Measurements from ENCODE around the gene MPIG6B.

MPIG6B gene

DNA sequence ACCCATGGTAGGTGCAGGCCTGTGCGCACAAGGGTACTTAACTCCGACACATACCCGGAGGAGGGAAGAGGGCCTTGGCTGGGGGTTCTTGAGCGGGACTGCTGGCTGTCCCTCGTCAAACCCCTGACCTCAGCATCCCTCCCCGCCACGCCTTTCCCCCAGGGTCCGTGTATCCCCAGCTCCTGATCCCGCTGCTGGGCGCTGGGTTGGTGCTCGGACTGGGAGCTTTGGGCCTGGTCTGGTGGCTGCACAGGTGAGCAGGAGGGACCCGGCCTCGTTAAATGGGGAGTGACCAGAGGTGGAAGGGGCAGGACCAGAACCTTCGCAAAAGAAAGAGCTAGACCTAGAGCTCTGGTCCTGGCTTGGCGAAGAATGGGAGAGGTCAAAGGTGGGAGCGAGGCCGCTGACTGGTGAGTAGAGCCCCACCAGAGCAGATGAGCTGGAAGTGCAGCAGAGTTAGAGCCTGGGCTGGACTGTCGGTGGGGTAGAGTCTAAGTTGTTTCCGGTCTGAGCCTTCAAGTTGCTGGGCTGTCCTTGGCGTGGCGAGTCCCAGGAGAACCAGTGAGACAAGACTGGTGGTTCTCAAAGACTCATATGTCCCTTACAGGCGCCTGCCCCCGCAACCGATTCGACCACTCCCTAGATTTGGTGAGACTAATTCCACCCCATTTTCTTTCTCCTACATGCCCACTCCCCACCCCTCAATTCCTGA, 963 bp downstream of the MPIG6B start:
- DNase-seq = no peak

DNA sequence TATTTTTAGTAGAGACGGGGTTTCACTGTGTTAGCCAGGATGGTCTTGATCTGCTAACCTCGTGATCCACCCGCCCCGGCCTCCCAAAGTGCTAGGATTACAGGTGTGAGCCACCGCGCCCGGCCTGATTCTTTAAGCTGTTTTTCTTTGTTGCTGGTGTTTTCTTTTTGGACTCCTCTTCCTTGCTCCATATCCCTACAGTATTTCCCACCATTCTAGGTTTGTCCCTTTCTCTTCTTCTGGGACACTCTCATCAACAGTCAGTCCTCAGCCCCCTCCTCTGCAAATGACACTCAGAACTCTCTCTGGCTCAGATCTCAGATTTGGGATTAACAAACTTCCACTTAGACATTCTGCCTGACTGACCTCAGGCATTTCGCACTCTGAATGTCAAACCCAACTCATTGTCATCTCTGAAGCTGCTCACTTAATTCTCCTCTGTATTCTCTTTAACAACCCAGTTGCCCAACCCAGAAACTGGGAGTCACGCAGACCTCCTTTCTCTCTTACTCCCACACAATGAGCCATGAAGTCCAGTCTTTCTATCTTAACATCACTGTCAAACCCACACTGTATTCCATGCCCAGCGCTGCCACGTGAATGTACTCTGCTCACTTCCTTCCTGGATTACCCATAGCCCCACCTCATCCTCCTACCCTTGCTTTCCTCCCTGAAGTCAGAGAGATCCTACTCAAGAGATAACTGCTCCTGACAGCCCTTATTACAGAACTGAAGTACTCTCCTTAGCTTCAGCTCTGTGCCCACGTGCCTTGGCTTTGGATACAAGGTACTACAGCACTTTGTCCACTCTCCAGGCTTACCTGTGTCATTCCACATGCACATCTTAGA, 2.6 kb downstream of the MPIG6B start:
- DNase-seq = no peak

DNA sequence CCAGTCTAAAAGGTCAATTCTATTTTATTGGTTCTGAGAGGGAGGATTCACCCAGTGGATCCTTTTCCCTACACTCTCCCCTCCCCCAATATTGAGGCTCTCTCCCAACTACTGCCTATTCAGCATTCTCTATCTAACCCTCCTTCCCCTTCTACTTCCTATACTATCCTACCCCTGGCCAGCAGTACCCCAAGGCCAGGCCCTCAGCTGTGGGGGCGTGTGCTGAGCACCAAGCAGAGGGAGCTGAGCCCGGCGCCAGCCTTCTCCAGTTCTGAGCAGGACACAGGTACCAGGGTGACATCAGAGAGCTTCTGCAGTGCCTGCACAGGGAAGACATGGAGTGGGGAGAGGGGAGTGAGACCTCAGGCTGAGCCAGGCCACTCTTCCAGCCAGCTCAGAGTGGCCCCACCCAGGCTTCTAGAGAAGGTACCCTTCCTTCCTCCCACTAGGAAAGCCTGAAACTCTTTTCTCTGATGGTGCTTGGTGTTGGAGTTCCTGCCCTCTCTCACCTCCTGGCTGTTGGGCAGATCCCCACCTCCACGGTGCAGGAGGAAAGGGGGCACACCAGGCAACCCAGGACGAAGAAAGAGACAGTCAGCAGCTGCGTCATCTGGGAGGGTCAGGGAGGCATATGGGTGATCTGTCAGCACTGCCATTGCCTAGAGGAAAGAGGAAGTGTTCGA, 4.0 kb downstream of the MPIG6B start:
- peak; percentile 26 for DNase-seq

DNA sequence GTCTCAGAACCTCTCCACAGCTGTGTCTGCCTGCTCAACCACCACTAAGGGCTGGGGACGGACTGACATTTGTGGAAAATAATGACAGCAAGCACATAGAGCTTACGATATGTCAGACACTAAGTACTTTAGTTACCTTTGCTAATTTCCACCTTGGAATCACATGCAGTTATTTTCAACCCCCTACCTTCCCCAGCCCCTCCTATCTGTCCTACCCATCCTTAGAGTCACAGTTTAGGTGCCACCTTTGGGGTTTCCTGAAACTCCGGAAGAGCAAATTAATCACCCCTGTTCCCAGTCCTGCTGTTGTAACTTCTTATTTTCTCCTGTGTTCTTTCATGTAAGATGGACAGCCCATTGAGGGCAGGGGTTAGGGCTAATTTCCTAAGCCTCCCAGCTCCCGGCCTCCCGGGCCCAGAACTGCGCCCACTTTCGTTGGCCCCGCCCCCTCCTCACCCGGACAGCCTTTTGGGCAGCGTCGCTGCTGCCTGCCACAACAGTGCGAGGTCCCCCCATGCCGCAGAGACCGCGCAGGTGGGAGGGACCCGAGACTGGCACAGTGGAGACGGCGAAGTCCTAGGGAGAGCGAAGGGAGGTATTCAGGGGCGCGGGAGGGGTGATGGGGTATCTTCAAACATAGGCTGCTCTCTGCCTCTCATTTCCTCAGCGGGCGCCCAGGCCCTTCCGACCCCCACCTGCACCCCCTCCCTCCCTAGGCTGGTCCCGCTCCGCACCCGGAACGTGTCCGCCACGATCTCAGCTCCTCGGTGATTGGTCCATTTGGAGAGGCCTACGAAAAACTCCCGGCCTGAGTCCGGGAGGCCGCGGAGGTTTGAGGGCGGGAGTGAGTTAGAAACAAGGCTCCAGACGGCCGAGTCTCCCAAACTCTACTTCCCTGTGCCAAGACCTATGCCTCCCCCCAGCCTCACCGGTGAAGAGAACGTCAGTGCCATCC, 4.8 kb downstream of the MPIG6B start:
- DNase-seq = no peak

DNA sequence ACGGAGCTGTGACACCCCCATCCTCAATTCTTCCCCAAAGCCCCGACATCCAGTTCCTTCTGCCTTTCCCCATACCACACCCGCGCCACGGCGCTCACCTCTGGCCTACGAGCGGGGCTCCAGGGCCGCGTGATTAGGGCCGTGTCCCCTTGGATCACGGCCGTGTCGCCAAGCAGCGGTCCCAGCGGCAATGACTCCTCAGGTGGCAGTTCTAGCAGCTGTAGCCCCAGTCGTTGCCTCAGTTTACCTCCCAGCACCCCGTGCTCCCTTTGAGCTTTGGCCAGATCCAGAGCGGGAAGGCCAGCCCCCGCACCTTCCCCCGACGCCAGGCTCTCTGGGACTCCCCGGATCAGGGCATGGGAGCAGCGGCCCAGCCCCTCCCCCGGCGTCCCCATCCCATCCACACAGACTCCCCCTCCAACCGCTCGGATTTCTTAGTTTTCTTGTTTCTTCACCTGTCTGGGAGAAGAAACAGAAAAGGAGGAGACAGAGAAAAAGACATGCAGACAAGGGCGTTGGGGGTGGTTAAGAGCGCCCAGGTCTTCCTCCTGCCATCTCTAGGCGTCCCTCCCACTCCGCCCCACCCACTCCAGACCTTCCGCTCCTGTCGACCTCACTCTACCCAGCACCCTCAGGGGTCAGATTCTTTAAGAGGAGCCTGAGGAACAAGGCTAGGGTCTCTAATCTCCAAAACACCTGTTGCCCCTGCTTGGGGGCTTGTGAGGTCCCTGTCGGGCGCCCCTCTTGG, 5.8 kb downstream of the MPIG6B start, which contains the start of gene DDAH2:
DDAH2 (minus strand) TSS at position 533 of the 748 bp plus-strand sequence; CDS start at position 395, 138 bp downstream.
- DNase-seq = no peak

DNA sequence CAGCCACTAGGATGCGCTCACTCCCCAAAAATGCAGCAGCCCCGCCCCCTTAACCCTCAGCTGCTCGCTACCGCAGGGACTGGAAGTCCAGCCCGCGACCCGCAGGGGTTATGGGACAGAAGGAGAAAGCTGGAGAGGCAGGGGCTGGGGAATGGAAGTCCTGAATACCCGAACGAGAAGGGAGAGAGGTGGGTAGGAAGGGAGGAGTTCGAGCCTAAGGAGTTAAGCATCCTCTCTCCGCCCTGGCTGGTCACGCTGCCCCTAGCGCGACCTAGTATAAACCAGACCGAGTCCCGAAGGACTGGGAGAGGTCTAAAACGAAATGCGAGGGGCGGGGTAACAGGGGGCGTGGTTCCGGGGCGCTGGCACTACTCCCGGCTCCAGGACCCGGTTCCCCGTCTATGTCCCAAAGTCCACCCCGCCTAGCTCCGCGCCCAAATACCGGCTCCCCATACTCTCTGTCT, 6.4 kb downstream of the MPIG6B start:
- DNase-seq = peak; percentile 82

DNA sequence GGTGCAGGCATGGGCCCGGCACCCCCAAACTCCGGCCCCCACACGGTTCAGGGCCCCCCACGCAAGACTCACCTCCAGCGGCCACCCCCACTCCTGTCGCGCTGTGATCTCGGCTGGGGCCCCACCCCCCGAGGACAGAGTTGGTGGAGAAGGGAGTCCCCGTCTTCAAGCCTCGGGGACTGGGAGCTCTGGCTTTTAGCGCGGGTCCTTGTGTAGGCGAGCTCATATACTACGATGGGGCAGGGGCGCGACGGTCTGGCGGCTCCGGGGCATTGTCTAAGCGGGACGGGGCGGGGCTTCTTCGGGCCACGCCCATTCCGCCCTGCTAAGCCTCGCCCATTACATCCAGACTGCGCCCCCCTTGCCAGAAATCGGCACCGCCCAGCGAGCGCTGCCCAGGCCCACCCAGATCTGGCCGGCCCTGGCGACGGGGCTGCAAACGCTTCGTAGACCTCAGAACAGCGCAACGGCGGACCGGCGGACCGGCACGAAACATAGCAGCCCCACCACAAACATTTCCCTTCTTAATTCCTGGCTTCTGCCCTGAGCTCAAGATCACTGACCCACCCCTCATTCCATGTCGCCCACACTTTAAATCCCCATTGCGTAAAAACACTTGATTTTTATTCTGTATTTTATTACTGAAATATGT, 6.9 kb downstream of the MPIG6B start:
- DNase-seq = peak; percentile 72

DNA sequence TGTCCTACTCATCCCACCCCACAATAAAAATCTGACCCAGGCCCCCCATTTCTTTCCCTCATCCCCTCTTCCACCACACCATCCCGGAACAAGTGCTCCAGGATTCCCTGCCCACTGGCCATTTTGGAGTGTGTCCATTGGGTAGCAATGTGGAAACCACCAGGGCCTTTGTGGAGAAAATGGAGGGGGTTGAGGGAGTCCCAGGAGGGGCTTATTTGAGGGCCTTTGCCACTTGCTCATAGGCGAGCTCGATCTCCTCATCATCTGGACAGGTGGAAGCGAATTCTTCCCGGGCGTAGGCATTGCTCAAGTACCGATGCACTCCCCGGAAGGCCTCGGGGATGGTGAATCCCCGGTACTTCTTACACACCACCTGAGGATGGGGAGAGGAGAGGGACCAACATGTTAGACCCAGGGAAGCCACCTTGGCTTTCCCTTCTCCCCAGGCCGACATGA, 7.5 kb downstream of the MPIG6B start:
- no peak for DNase-seq

DNA sequence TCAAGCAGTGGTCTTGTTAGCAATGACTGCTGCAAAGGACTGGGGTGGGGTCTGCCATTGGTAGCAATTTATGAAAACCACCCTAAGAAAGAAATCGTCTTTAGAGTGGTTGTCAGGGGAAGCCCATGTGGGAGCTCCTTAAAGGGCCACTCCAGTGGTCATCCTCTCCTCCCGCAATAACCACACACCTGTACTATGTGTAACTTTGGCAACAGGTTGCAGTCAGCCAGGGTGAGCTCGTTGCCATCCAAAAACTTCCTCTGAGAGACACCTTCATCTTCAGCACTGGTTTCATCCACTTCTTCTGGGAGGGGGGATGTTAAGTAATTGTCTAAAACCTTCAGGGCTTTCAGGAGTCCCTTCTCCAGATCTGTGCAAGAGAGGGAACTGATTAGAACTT, 8.9 kb downstream of the MPIG6B start:
- DNase-seq = no peak

DNA sequence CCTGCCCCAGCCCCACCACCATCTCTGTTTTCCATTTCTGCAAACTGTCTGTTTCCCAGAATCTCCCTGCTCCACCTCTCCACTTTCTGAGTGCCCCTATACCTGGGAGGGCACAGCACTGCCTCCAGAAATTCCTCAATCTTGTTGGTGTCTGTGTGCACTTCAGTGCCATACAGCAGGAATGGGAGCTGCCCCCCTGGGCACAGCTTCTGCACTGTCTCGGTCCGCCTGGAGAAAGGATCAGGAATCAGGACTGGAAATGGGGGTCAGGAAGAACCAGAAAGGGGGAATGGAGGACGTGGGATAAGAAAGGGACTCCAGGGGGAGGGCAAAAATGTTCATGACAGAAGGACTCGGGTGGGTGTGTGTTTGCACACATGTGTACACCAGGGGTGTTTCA, 10.6 kb downstream of the MPIG6B start:
- no peak for DNase-seq

DNA sequence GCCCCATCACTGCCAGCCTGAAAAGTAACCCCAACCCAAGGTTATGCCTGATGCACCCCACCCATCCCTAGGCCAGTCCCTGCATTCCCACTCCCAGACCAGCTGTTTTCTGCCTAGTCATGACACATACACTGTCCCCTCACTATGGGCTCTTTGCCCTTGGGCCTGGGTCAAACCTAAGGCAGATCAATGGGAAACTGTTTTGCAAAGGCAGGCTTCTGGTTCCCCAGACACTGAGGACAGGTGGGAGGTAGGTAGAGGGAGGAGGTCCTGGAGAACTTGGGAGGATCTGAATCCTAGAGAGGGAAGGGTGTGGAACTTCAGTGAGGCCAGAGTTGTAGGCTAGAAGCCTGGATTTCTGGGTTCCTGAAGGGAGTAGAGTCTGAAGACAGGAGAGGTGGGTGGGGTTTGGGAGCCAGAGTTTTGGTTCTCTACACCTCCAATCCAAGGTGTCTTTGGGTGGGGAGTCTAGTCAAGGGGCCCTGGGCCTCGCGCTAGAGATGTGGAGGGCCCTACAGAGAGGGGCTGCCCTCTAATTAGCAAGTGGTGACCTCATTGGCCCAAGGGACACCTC, 11.2 kb downstream of the MPIG6B start:
- no peak for DNase-seq

DNA sequence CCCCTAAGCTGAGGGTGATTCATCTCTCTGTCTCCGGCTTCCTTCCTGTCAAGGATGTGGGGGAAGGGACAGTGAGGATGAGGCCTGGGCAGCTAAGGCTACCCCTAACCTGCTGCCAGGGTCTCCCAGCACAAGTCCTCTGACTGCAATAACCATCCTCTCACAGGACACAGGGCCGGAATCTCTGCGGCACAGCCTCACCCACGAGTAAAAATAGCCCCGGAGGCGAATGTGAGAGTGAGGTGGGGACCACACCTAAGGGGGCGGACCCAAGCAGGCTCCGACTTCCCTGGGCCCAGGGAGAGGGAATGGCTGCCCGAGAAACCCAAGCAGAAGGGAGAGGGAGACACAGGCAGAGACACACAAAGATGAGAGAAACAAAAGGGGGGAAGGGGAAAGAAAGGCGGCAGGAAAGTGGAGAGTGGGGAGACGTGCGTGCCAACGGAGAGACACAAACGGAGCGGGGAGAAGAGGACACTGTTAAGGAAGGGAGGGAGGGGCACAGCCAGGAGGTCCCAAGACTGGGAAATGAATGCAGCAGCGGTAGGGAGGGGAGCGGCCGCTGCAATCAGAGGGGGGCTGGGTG, 11.7 kb downstream of the MPIG6B start:
- DNase-seq = peak; percentile 57

DNA sequence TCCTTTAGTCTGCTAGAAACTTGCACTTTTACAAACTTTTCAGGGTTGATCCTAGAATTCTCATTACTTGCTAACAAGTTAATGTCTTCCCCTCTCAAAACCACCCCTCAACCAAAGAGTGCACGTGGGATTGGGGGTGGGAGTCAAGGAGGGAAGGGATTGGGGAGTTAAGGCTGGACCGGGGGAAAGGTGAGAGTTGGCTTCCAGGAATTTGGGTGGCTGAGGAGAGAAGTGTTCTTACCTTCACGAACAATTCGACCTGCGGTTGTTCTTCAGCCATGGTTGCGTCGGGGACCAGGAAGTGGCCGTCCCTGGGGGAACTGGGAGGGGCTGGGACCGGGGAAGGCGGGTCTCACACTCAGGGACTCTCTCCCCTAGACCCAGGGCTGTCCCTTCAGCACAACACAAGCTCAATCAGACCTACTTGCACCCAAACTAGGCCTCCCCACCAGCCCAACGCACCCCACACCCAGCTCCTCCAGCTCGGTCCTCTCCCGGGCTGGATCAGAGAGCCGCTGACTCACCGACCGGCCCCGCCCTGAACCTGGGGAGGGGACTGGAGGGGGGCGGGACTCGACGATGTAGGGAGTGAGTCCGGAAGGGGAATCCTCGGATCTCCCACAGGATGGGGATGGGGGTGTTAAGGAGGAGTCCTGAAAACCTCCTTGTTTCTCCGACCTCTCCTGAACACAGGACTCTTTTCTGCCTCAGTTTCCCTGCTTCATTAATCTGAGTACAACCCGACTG, 13.0 kb downstream of the MPIG6B start, which contains the start of gene CLIC1:
CLIC1 (minus strand) TSS at position 510 of the 747 bp plus-strand sequence; CDS start at position 280, 230 bp downstream.
- DNase-seq = peak; percentile 88

DNA sequence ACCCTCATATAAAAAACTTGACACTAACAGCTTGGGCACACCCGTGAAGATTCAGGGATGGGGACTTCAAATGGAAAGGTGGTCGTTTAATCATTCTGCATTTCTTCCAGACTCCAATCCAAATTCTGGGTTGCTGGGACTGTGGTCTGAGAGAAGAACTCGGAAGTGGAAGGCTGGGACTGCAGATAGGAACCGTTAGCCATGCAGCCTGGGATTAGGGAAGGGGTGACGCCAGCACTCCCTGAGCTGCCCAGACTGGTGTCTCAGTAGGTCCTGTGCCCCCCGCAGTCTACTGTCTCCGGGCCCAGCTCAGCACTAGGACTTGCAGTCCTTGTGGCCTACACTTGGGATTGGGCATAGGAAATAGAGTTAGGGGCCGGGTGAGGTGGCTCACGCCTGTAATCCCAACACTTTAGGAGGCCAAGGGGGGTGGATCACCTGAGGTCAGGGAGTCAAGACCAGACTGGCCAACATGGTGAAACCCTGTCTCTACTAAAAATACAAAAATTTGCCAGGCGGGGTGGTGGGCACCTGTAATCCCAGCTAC, 13.7 kb downstream of the MPIG6B start:
- DNase-seq = no peak

DNA sequence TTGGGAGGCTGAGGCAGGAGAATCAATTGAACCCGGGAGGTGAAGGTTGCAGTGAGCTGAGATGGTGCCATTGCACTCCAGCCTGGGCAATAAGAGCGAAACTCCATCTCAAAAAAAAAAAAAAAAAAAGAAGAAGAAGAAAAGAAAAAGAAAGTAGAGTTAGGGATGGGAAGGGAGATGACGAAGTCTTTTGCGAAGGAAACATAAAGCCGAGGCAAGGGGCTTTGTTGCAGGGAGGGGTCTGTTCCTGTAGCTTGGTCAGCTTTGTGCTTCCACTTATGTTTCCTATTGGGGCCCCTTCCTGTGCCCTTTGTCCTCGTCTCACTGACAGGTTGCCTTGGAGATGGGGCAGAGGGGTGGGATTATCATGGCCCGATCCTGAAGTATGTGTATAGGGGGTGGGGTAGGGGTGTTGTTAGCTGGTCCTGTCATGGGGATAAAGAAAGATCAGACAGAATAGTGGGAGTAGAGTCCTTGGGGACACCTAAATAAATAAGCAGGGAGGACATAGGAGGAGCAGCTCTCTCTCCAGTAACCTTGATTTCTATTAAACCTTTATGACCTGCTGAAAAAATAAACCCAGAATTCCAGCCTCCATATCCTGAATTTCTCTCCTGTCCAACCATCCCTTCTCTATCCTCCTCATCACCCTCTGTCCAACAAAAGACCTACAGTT, 14.3 kb downstream of the MPIG6B start:
- DNase-seq = no peak

DNA sequence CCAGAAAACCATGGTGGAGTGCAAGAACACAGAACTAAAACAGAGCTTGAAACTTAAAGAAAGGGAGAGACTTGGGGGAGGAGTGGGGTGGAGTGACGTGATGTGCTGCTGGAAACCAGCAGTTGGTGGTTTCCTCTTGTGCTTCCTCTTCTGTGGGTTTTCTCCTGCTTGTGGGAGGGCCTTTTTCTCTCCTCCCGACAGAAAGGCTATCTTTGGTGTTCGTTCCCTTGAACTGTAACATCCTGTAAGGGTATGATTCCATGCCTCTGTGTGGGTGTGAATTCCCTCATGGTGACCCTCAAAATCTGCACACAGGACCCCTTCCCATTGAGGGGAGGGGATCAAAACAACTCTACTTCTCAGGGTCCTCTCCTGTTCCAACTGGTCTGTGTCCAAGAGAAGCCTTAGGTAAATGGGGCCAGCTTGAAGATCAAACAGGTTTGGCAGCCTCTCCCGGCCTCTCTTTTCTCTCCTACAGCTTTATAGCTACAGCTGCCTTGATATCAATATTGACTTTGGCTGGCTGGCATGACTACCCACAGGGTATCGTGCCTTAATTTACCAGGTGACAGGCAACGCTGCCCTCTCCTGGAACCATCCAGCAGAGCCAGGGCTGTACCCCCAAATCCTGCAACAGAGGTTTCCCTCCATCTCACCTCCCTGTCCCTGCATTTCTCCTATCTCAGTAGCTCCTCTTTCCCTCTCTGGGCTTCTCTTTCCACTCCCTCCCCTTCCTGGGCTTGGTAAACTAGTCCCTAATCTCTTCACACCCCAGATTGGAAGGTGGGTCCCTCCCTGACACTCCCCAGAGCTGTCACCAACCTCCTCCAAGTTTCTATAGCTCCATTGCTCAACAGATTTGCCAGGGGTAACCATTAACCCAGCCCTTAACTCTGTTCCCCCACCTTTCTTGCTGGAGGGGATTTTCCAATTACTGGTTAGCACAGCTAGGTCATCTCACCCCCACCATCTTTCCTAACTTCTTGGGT, 15.1 kb downstream of the MPIG6B start:
- DNase-seq = peak; percentile 68

All from activated CD4-positive, alpha-beta T cell treated with anti-CD3 and anti-CD28 coated beads for 48 hours (primary cell).